Right lobe of liver (tissue), 6 donors: ENCODE measurements around the gene SERHL2. TPM values are rescaled to one million over a fixed set of nuclear protein-coding genes. Genes with fewer than 3 reads are reported as not detected.
"Not testable (repeated sequence)": the region's sequence is repeated elsewhere in the genome, so short reads cannot be mapped to it uniquely, and the experiment has no call there.

ENCODE experiments used
- ATAC-seq, 4 donors: fragments of 200-7000 bp; cut with Tn5 transposase; one replicate each; pipeline ENCODE4 v1.9.1; 2020; ENCODE audit warnings: mild to moderate bottlenecking in 4 of 4, moderate library complexity in 4 of 4
- DNase-seq, 3 donors: peaks; one replicate each; pipeline ENCODE4 v3.0.0-alpha.2; 2020
- H3K27ac ChIP-seq, 3 donors: fragments of 200-600 bp; one replicate each; pipeline ENCODE4 v1.8.0; 2022
- H3K27me3 ChIP-seq, 2 donors: fragments of 200-600 bp; one replicate each; pipeline ENCODE4 v1.8.0; 2022
- H3K36me3 ChIP-seq, 4 donors: fragments of 200-600 bp; sonication (generic) in 1 of 4; one replicate each; pipeline versions ENCODE4 v1.5.1 to v1.8.0; 2017 to 2022; ENCODE audit warnings: control low read depth in 1 of 4
- H3K4me1 ChIP-seq, 4 donors: fragments of 200-600 bp; sonication (generic) in 1 of 4; one replicate each; pipeline versions ENCODE4 v1.5.1 to v1.8.0; 2017 to 2022; ENCODE audit warnings: control low read depth in 1 of 4
- H3K4me3 ChIP-seq, 3 donors: fragments of 200-600 bp; one replicate each; pipeline ENCODE4 v1.8.0; 2022
- H3K9me3 ChIP-seq, 4 donors: fragments of 200-600 bp; sonication (generic) in 1 of 4; one replicate each; pipeline versions ENCODE4 v1.5.1 to v1.8.0; 2017 to 2022; ENCODE audit warnings: control low read depth in 1 of 4
- POLR2A ChIP-seq: fragments of 450-650 bp; IDR thresholded peaks from one replicate; pipeline ENCODE4 v1.6.1; 2017; ENCODE audit warnings: antibody characterized with exemption, mild to moderate bottlenecking
- WGBS: methylation state at CpG from one replicate; pipeline ENCODE4 v1.1.6; 2018; ENCODE audit warnings: low coverage, low lambda C conversion rate; ENCODE audit not compliant: insufficient coverage; ENCODE audit errors: missing lambda C conversion rate; 5-methylcytosine and 5-hydroxymethylcytosine counted together
- intact Hi-C, 2 donors: fragments of 100-400 bp; cut with DNase I; formaldehyde crosslinking; loops; one replicate each; pipeline versions ENCODE4 v1.11.2 to v1.14.1; 2022
- total RNA-seq, 6 experiments: library from RNA; depleted of rRNA in 2 of 6; stranded (reverse); fragments of >200 nt in 2 of 6; fragmentation: NEBNext Ultra II Directional in 3 of 6; extraction: Animal tissue kit (Norgen Biotek cat#: 25700) in 3 of 6; gene quantifications; one replicate each; pipeline versions ENCODE4 v1.1.0 to v1.2.4, GENCODE V29; 2016 to 2023
- TF ChIP-seq, protein P1 (sequence below), 4 donors: fragments of 200-600 bp in 3 of 4; fragments of 450-650 bp in 1 of 4; IDR thresholded peaks; one replicate each; pipeline versions ENCODE4 v1.5.1 to v1.8.0; 2016 to 2022; ENCODE audit warnings: antibody characterized with exemption in 4 of 4, mild to moderate bottlenecking in 2 of 4
- donor health status: DM: no; HTN: yes; CAD: no.
- donor health status: DM: no; HTN: no; CAD: no.
- donor health status: DM: no; HTN: no; CAD: no.
- donor health status: DM: no; HTN: yes; CAD: no.
- donor health status: DM: no; HTN: yes; CAD: no.

SERHL2 gene
- total RNA-seq, 6 experiments from 2014 or later, result 0.29 to 2.9 (median 0.80) TPM

DNA sequence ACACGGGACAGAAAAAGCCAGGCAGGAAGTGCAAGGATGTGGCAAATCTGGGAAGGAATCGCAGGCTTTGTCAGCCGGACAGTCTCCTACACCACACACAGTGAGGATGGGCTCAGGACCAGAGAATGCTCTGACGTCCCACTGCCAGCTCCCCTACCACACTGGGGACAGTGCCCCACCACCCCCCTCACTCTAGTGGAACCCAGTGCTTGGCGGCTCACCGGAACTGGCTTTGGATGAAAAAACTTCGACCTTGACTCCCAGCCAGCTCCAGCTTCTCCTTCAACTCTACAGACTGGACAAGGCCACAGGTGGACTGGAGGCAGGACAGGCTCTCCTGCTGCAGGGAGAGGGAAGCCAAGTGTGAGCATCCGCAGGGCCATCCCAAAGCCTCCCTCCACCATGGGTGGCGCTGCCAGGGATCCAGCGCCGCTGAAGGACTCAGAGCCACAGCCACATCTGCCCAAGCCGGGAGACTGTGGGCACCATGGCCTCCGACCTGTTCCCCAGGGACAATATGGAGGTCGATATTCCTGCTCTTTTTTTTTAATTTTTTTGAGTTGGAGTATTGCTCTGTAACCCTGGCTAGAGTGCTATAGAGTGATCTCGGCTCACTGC lies 24.0 kb downstream of the SERHL2 start:
- Histone ChIP-seq H3K27me3 (no peaks in the 10 kb centered on the region), H3K4me1 (no peaks in the 10 kb centered on the region), H3K9me3 (no peaks in the 10 kb centered on the region), H3K36me3 (peaks cover 0 to 16% (median 0%) of the 10 kb centered on the region in 4 donors), H3K27ac (no peak overlapping the region), H3K4me3 (no peak overlapping the region)
- ATAC-seq (no peak), DNase-seq (no peak)
- intact Hi-C loops, result no loop called here
- 54% methylated on average over 6 of the region's 15 CpGs for WGBS
- no peak for TF ChIP-seq POLR2A
- TF ChIP-seq, protein P1, sequence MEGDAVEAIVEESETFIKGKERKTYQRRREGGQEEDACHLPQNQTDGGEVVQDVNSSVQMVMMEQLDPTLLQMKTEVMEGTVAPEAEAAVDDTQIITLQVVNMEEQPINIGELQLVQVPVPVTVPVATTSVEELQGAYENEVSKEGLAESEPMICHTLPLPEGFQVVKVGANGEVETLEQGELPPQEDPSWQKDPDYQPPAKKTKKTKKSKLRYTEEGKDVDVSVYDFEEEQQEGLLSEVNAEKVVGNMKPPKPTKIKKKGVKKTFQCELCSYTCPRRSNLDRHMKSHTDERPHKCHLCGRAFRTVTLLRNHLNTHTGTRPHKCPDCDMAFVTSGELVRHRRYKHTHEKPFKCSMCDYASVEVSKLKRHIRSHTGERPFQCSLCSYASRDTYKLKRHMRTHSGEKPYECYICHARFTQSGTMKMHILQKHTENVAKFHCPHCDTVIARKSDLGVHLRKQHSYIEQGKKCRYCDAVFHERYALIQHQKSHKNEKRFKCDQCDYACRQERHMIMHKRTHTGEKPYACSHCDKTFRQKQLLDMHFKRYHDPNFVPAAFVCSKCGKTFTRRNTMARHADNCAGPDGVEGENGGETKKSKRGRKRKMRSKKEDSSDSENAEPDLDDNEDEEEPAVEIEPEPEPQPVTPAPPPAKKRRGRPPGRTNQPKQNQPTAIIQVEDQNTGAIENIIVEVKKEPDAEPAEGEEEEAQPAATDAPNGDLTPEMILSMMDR (IDR thresholded peaks at IDR 0.05), result no peak

DNA sequence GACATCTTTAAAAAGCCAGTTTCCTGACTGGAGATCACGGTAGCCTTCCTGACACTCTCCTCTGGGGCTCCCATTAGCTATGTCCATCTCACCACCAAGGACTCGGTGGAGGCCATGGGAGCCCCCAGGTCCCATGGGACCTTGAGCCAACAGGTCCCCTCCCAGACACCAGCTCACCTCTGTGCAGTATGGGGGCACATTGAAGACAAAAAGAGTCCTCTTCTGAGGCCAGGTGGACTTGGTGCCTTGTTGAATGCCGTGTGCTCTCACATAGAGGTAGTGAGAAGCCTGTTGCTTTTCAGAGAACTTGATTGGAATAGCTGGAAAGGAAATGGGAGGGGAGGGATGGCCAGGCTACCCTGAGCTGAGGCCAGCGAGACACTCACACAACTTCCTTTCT lies 26.3 kb downstream of the SERHL2 start:
- H3K9me3 ChIP-seq, DNase-seq, H3K4me1 ChIP-seq, H3K4me3 ChIP-seq, H3K27me3 ChIP-seq, ATAC-seq, H3K27ac ChIP-seq, intact Hi-C loops: not testable (repeated sequence)
- 77% methylated on average over 2 of the region's 4 CpGs for WGBS
- peaks cover 0 to 21% (median under 1%) of the 10 kb centered on the region in 4 donors for H3K36me3 ChIP-seq

DNA sequence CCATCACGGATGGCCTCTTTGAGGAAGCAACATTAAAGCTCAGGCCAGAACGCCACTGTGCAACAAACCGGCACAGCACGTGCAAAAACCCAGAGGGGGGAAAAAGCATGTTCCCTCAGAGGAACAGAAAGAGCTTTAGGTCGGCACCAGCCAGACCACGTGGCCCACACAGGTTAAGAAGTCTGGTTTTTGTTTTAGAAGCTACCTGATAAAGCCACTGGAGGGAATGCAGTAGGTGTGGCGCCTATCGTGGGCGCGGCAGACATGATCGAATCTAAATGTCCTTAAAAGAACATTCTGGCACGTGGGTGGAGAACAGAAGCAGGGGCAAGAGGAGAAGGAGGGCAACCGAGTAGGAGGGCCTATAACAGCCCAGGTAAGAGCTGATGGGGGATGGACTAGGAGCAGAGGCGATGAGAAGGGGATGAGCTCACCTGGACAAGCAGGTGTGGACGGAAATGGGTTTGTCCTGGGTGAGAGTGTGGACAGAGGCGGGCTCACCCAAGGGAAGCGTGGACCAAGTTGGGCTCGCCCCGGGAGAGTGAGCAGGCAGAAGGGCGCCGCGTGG lies 27.5 kb downstream of the SERHL2 start:
- H3K9me3 ChIP-seq, H3K27me3 ChIP-seq, DNase-seq, intact Hi-C loops, H3K4me1 ChIP-seq, H3K27ac ChIP-seq: not testable (repeated sequence)
- 2% methylated on average over 8 of the region's 22 CpGs for WGBS
- peak overlapping the region; percentile 69 to 84 (median 76) for H3K4me3 ChIP-seq
- peak in 3 of 4 donors; percentile 25 to 46 (median 35) for ATAC-seq
- peaks cover 0 to 34% (median 9%) of the 10 kb centered on the region in 4 donors for H3K36me3 ChIP-seq

- intact Hi-C loops, result no loop called here
- no peaks in the 10 kb centered on the region for H3K9me3 ChIP-seq
- DNase-seq (peak; percentile 76 to 83 (median 77)), ATAC-seq (peak; percentile 87 to 95 (median 90))
- TF ChIP-seq POLR2A, result peak; percentile 53
- TF ChIP-seq, protein P1 (IDR thresholded peaks at IDR 0.05), result no peak
- H3K4me1 ChIP-seq, result no peaks in the 10 kb centered on the region
- no peak overlapping the region for H3K27ac ChIP-seq
- 18% methylated on average over 19 of the region's 64 CpGs for WGBS
- H3K4me3 ChIP-seq, result peak overlapping the region; percentile 69 to 84 (median 76)
- H3K27me3 ChIP-seq, result no peaks in the 10 kb centered on the region
- peaks cover 0 to 41% (median 12%) of the 10 kb centered on the region in 4 donors for H3K36me3 ChIP-seq
Measured at GRCh38 chr22:42581762-42582716, 28.3 kb downstream of the SERHL2 start.

- ATAC-seq, result no peak
- TF ChIP-seq, protein P1 (IDR thresholded peaks at IDR 0.05), result no peak
- no peak for TF ChIP-seq POLR2A
- Histone ChIP-seq H3K27ac (no peak overlapping the region), H3K4me1 (no peaks in the 10 kb centered on the region), H3K9me3 (no peaks in the 10 kb centered on the region), H3K36me3 (peaks cover 0 to 47% (median 18%) of the 10 kb centered on the region in 4 donors), H3K27me3 (no peaks in the 10 kb centered on the region), H3K4me3 (no peak overlapping the region)
- 100% methylated on average over 1 of the region's 1 CpG for WGBS
- no peak for DNase-seq
- intact Hi-C loops, result no loop called here
Measured at GRCh38 chr22:42582987-42583386, 29.2 kb downstream of the SERHL2 start.
